SU-DHL-6 (cell line): Measurements from ENCODE around the gene LCAT.

ENCODE experiments used
- H2AFZ ChIP-seq: fragments of 200-600 bp; sonication (generic); 2 replicates; pipeline ENCODE4 v1.6.1; 2014; ENCODE audit warnings: low read depth, mild to moderate bottlenecking, moderate library complexity, mixed read lengths, antibody characterized with exemption, low read length; ENCODE audit not compliant: severe bottlenecking
- H3F3A ChIP-seq: fragments of 200-600 bp; shearing (Covaris generic); 2 replicates; pipeline ENCODE4 v1.6.0; 2016; ENCODE audit warnings: antibody characterized with exemption, mild to moderate bottlenecking; ENCODE audit not compliant: insufficient read depth
- H3K27ac ChIP-seq: fragments of 200-600 bp; sonication (generic); 2 replicates; pipeline ENCODE4 v1.5.1; 2016; ENCODE audit warnings: low read depth, mild to moderate bottlenecking, low read length, moderate library complexity, mixed read lengths
- H3K27me3 ChIP-seq: fragments of 200-600 bp; sonication (generic), shearing (Covaris generic); 2 replicates; pipeline ENCODE4 v1.6.0; 2014; ENCODE audit warnings: mild to moderate bottlenecking, low read length
- H3K36me3 ChIP-seq: fragments of 200-600 bp; sonication (generic); 2 replicates; pipeline ENCODE4 v1.6.1; 2014; ENCODE audit warnings: mild to moderate bottlenecking, low read length, mixed read lengths
- H3K4me2 ChIP-seq: fragments of 300-600, 200-600 bp; shearing (Covaris generic), sonication (generic); 2 replicates; pipeline ENCODE4 v1.6.0; 2014; ENCODE audit warnings: low read length, low read depth, mild to moderate bottlenecking; ENCODE audit not compliant: poor library complexity, severe bottlenecking
- H3K4me3 ChIP-seq: fragments of 200-600 bp; sonication (generic); 2 replicates; pipeline ENCODE4 v1.5.1; 2014; ENCODE audit warnings: antibody characterized with exemption, low read length, mild to moderate bottlenecking, mixed read lengths; ENCODE audit not compliant: insufficient read depth, poor library complexity, severe bottlenecking
- H3K79me2 ChIP-seq: fragments of 200-600 bp; sonication (generic); 2 replicates; pipeline ENCODE4 v1.6.1; 2014; ENCODE audit warnings: mild to moderate bottlenecking, low read length, moderate library complexity; ENCODE audit not compliant: insufficient read depth
- H3K9ac ChIP-seq: fragments of 200-600 bp; sonication (generic); 2 replicates; pipeline ENCODE4 v1.7.0; 2014; ENCODE audit warnings: mild to moderate bottlenecking, low read length
- H3K9me2 ChIP-seq: fragments of 200-600 bp; sonication (generic); replicated peaks from 2 replicates; pipeline ENCODE4 v1.6.1; 2014; ENCODE audit warnings: low read length; ENCODE audit not compliant: insufficient read depth
- H3K9me3 ChIP-seq: fragments of 200-600 bp; sonication (generic); 2 replicates; pipeline ENCODE4 v1.6.1; 2014; ENCODE audit warnings: low read length, mixed read lengths; ENCODE audit not compliant: insufficient read depth
- H4K20me1 ChIP-seq: fragments of 200-600 bp; sonication (generic); 2 replicates; pipeline ENCODE4 v1.6.1; 2014; ENCODE audit warnings: low read depth, mild to moderate bottlenecking, antibody characterized with exemption, low read length, moderate library complexity, mixed read lengths
- EZH2phosphoT487 ChIP-seq: fragments of 200-600 bp; sonication (generic), shearing (Covaris generic); conservative IDR thresholded peaks from 2 replicates; pipeline ENCODE4 v1.6.1; 2018; ENCODE audit warnings: mild to moderate bottlenecking, antibody characterized with exemption, low read length, moderate library complexity, mixed read lengths
- TF ChIP-seq, protein P1 (sequence below): fragments of 200-600 bp; sonication (generic); IDR thresholded peaks from one replicate; pipeline ENCODE4 v1.5.1; 2017; ENCODE audit warnings: antibody characterized with exemption, mild to moderate bottlenecking, low read length, moderate library complexity; ENCODE audit not compliant: insufficient read depth, poor library complexity, severe bottlenecking

The LCAT gene

DNA sequence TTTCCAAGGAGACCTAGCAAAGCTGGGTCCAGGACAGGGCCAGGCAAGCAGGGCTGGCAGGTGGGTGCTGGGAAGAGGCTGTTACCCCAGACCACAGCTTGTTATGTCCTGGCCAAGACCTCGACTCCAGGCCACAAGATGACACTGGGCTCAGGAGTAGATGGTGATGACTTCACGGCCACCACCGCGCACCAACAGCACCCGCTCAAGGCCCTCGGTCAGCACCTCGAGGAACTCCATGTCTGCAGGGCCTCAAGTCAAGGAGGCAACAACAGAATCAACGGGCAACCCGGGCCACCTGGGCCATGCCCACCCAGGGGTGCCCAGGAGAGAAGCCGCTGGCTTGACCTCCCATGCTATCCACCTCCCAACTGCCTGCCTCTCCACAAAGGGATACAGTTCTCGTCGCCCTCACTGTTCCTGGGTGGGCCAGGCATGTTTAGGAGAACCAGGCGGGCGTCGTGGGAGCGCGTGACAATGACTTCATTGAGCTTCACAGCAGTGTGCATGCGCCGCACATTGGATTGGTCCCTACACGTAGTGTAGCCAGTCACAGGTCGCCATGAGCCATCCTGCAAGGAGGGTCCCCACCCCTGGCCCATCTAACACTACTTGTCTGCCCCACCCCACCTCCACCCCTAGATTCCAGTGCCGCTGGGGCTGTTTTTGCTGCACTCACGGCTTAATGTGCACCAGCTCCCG lies 921 bp upstream of the LCAT start:
- no peaks in the 10 kb centered on the region for H3K9me2 ChIP-seq
- TF ChIP-seq EZH2phosphoT487, result no peak
- TF ChIP-seq, protein P1, sequence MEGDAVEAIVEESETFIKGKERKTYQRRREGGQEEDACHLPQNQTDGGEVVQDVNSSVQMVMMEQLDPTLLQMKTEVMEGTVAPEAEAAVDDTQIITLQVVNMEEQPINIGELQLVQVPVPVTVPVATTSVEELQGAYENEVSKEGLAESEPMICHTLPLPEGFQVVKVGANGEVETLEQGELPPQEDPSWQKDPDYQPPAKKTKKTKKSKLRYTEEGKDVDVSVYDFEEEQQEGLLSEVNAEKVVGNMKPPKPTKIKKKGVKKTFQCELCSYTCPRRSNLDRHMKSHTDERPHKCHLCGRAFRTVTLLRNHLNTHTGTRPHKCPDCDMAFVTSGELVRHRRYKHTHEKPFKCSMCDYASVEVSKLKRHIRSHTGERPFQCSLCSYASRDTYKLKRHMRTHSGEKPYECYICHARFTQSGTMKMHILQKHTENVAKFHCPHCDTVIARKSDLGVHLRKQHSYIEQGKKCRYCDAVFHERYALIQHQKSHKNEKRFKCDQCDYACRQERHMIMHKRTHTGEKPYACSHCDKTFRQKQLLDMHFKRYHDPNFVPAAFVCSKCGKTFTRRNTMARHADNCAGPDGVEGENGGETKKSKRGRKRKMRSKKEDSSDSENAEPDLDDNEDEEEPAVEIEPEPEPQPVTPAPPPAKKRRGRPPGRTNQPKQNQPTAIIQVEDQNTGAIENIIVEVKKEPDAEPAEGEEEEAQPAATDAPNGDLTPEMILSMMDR, result no peak
- H3K27ac ChIP-seq, result no peak overlapping the region
- H3K79me2 ChIP-seq, result peaks cover 1% of the 10 kb centered on the region; the same call in 1 of the 2 replicates
- H4K20me1 ChIP-seq, result no peaks in the 10 kb centered on the region
- H3K4me2 ChIP-seq, result no peak overlapping the region
- no peak overlapping the region for H2AFZ ChIP-seq
- no peaks in the 10 kb centered on the region for H3K9me3 ChIP-seq
- H3K27me3 ChIP-seq, result no peaks in the 10 kb centered on the region
- H3K4me3 ChIP-seq, result no peak overlapping the region
- peaks cover 7% of the 10 kb centered on the region; the same call in 1 of the 2 replicates for H3F3A ChIP-seq
- no peaks in the 10 kb centered on the region for H3K36me3 ChIP-seq
- H3K9ac ChIP-seq, result no peak overlapping the region

DNA sequence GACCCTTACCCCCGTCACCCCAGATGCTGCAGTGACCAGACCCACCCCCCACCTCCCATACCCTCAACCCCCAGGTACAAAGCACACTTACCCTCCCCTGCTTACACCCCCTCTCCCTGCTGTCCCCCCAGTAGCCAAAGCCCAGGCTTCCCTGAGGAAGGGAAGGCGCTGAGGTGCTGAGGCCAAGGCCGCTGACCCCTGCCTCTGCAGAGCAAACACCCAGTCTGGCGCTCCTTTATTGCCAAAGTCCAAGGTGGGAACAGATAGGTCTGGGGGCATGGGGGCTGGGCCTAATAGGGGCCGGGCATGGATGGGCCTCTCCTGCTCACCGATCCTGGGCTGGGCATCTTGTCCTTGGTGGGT lies 683 bp downstream of the LCAT start:
- no peak overlapping the region for H3K4me3 ChIP-seq
- no peak overlapping the region for H2AFZ ChIP-seq
- H3K79me2 ChIP-seq, result peaks cover 8% of the 10 kb centered on the region; the same call in 1 of the 2 replicates
- H4K20me1 ChIP-seq, result no peaks in the 10 kb centered on the region
- H3K27ac ChIP-seq, result no peak overlapping the region
- no peak overlapping the region for H3K4me2 ChIP-seq
- no peak overlapping the region for H3K9ac ChIP-seq
- no peaks in the 10 kb centered on the region for H3K9me2 ChIP-seq
- H3K9me3 ChIP-seq, result no peaks in the 10 kb centered on the region
- no peaks in the 10 kb centered on the region for H3K36me3 ChIP-seq
- TF ChIP-seq, protein P1, result no peak
- TF ChIP-seq EZH2phosphoT487, result no peak
- no peaks in the 10 kb centered on the region for H3K27me3 ChIP-seq
- peaks cover 7% of the 10 kb centered on the region; the same call in 1 of the 2 replicates for H3F3A ChIP-seq

DNA sequence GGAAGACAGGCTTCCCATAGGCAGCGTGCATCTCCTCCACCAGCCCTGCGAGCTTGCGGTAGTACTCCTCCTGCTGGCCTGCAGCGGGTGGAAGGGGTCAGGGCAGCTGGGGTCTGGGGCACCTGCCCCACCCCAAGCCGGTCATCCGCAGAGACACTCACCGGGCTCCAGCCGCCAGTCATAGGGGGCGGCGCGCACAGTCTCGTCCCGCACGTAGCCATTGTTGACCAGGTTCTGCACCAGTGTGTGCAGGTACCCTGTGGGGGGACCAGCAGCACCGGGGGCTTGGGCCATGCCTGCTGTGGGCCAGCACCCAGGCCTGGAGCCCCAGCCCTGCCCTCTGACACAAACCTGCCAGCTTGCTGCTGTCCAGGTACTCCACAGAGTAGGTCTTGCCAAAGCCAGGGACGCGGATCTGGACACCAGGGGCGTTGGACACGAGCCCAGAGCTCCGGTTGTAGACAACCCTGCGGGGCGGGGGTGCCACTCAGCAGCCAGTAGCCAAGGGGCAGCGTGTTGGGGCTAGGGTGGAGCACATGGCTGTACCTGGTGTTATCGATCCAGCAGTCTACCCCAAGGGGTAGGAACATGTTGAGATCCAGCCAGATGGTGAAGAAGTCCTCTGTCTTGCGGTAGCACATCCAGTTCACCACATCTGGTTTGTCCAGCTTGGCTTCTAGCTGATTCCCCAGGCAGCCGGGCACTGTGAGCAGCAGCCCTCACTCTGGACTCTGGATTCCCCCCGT lies 1.2 kb downstream of the LCAT start:
- no peaks in the 10 kb centered on the region for H4K20me1 ChIP-seq
- H3K27ac ChIP-seq, result no peak overlapping the region
- H3K36me3 ChIP-seq, result no peaks in the 10 kb centered on the region
- H3K4me2 ChIP-seq, result no peak overlapping the region
- no peak overlapping the region for H2AFZ ChIP-seq
- no peak overlapping the region for H3K9ac ChIP-seq
- no peaks in the 10 kb centered on the region for H3K9me2 ChIP-seq
- H3K79me2 ChIP-seq, result peaks cover 8% of the 10 kb centered on the region; the same call in 1 of the 2 replicates
- no peak overlapping the region for H3K4me3 ChIP-seq
- H3K9me3 ChIP-seq, result no peaks in the 10 kb centered on the region
- peaks cover 7% of the 10 kb centered on the region; the same call in 1 of the 2 replicates for H3F3A ChIP-seq
- H3K27me3 ChIP-seq, result no peaks in the 10 kb centered on the region
- no peak for TF ChIP-seq EZH2phosphoT487
- TF ChIP-seq, protein P1, result no peak
